Fibroblast of lung (primary cell): ENCODE data around the gene TF. TPM values are rescaled to one million over a fixed set of nuclear protein-coding genes. Genes with fewer than 3 reads are reported as not detected.

Experiments used
- DNase-seq, 2 donors: peaks; one replicate each; pipeline versions ENCODE4 v3.0.0 to v3.0.0-alpha.2; 2010; ENCODE audit warnings: low read depth in 2 of 2
- H2AFZ ChIP-seq: 2 replicates; pipeline ENCODE4 v1.5.1; 2012; ENCODE audit warnings: low read length, control low read depth, inconsistent platforms
- H3K27ac ChIP-seq: 2 replicates; pipeline ENCODE4 v1.5.1; 2011; ENCODE audit warnings: low read length, control low read depth; ENCODE audit not compliant: insufficient read depth
- H3K27me3 ChIP-seq: 2 replicates; pipeline ENCODE4 v1.5.1; 2011; ENCODE audit warnings: mild to moderate bottlenecking, low read length; ENCODE audit not compliant: control insufficient read depth, insufficient read depth
- H3K36me3 ChIP-seq: 2 replicates; pipeline ENCODE4 v1.5.1; 2011; ENCODE audit warnings: low read length; ENCODE audit not compliant: control insufficient read depth, insufficient read depth
- H3K4me1 ChIP-seq: 2 replicates; pipeline ENCODE4 v1.5.1; 2011; ENCODE audit warnings: low read length; ENCODE audit not compliant: control insufficient read depth, insufficient read depth; ENCODE audit errors: extremely low read depth
- H3K4me2 ChIP-seq: 2 replicates; pipeline ENCODE4 v1.5.1; 2011; ENCODE audit warnings: low read length, control low read depth; ENCODE audit not compliant: insufficient read depth; ENCODE audit errors: extremely low read depth
- H3K4me3 ChIP-seq, 4 experiments: fragments of 200-600 bp in 1 of 4; sonication (generic) in 1 of 4; replicated peaks in 1 of 4; 2 replicates each; pipeline ENCODE4 v1.5.1; 2011 to 2016; ENCODE audit warnings: low read length in 4 of 4, low read depth in 3 of 4, mild to moderate bottlenecking in 3 of 4, control low read depth in 2 of 4, inconsistent platforms in 1 of 4, mixed read lengths in 1 of 4; ENCODE audit not compliant: insufficient read depth in 1 of 4; ENCODE audit errors: control extremely low read depth in 1 of 4
- H3K79me2 ChIP-seq: 2 replicates; pipeline ENCODE4 v1.5.1; 2012; ENCODE audit warnings: mild to moderate bottlenecking, low read length, inconsistent platforms; ENCODE audit not compliant: control insufficient read depth, insufficient read depth
- H3K9ac ChIP-seq: 2 replicates; pipeline ENCODE4 v1.5.1; 2011; ENCODE audit warnings: mild to moderate bottlenecking, low read length, control low read depth; ENCODE audit not compliant: insufficient read depth
- H3K9me3 ChIP-seq: 2 replicates; pipeline ENCODE4 v1.5.1; 2012; ENCODE audit warnings: low read depth, low read length; ENCODE audit not compliant: control insufficient read depth, insufficient read depth
- H4K20me1 ChIP-seq: 2 replicates; pipeline ENCODE4 v1.5.1; 2011; ENCODE audit warnings: low read length; ENCODE audit not compliant: control insufficient read depth, insufficient read depth; ENCODE audit errors: extremely low read depth
- CTCF ChIP-seq, 2 donors: IDR thresholded peaks in 1 of 2; conservative IDR thresholded peaks in 1 of 2; 1 replicate in 1 of 2; 2 replicates in 1 of 2; pipeline ENCODE4 v1.5.1; 2011 to 2012; ENCODE audit warnings: low read length in 2 of 2, control low read depth in 1 of 2, inconsistent platforms in 1 of 2, low read depth in 1 of 2, mild to moderate bottlenecking in 1 of 2
- EZH2 ChIP-seq: IDR thresholded peaks from 2 replicates; pipeline ENCODE4 v1.5.1; 2012; ENCODE audit warnings: low read length, control low read depth, mild to moderate bottlenecking; ENCODE audit errors: missing control alignments
- polyA plus RNA-seq, 2 donors: library from polyadenylated mRNA; depleted of rRNA in 1 of 2; stranded (reverse) in 1 of 2; unstranded in 1 of 2; fragments of >200 nt; gene quantifications; 2 replicates each; pipeline ENCODE4 v1.2.1, GENCODE V29; 2011 to 2012; ENCODE audit warnings: missing spikeins in 1 of 2
- total RNA-seq: library from RNA; depleted of rRNA; stranded (reverse); fragments of >200 nt; gene quantifications from 2 replicates; pipeline ENCODE4 v1.2.1, GENCODE V29; 2014

The TF gene
- total and polyA plus RNA-seq, 2 donors (not counting 1 experiment from before 2014, with no cell fraction given), result 0.05 to 0.33 TPM

DNA sequence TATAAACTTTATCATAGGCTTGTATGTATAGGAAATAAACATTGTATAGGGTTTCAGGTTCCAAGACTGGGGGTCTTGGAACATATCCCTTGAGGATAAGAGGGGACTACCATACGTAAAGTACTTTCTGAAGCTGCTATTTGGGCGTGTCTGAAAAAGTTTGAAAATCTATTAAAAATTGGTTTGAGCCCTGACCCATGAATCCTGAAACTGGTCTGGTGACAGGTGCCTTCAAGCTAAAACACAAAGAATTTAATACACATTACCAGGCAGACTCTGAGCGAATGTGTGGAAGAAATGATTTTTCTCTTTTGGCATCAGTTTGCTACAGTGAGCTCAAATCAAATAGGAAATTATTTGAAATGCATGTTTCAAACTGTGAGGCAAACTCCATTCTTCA is 16.3 kb downstream of the TF start:
- no peak overlapping the region for H2AFZ ChIP-seq
- H3K4me1 ChIP-seq, result no peaks in the 10 kb centered on the region
- H3K27me3 ChIP-seq, result no peaks in the 10 kb centered on the region
- H3K4me2 ChIP-seq, result no peak overlapping the region
- H3K9me3 ChIP-seq, result no peaks in the 10 kb centered on the region
- H3K4me3 ChIP-seq, result no peak overlapping the region
- H3K27ac ChIP-seq, result no peak overlapping the region
- H3K79me2 ChIP-seq, result no peaks in the 10 kb centered on the region
- TF ChIP-seq EZH2, result no peak
- TF ChIP-seq CTCF (conservative IDR thresholded peaks at IDR 0.05 in 1 of 2, IDR thresholded peaks at IDR 0.05 in 1 of 2; ENCODE audit: low read depth in 1 of 2, low read length in 2 of 2), result no peak
- H4K20me1 ChIP-seq, result no peaks in the 10 kb centered on the region
- H3K36me3 ChIP-seq, result no peaks in the 10 kb centered on the region
- no peak overlapping the region for H3K9ac ChIP-seq
- DNase-seq, result no peak

- Histone ChIP-seq H3K4me3 (no peak overlapping the region), H3K4me1 (no peaks in the 10 kb centered on the region), H3K36me3 (no peaks in the 10 kb centered on the region), H3K27ac (no peak overlapping the region), H2AFZ (no peak overlapping the region), H3K9me3 (no peaks in the 10 kb centered on the region), H3K4me2 (no peak overlapping the region), H3K27me3 (no peaks in the 10 kb centered on the region), H3K9ac (no peak overlapping the region), H4K20me1 (no peaks in the 10 kb centered on the region), H3K79me2 (no peaks in the 10 kb centered on the region)
- peak in 1 of 2 donors; percentile 23 for DNase-seq
- TF ChIP-seq CTCF (conservative IDR thresholded peaks at IDR 0.05 in 1 of 2, IDR thresholded peaks at IDR 0.05 in 1 of 2; ENCODE audit: low read depth in 1 of 2, low read length in 2 of 2) (no peak), EZH2 (no peak)
Observed at GRCh38 chr3:133763797-133764683, 17.8 kb downstream of the TF start.

- Histone ChIP-seq H3K4me1 (no peaks in the 10 kb centered on the region), H3K27ac (no peak overlapping the region), H3K27me3 (no peaks in the 10 kb centered on the region), H3K9me3 (no peaks in the 10 kb centered on the region), H3K36me3 (no peaks in the 10 kb centered on the region), H4K20me1 (no peaks in the 10 kb centered on the region), H3K79me2 (no peaks in the 10 kb centered on the region), H3K9ac (no peak overlapping the region), H2AFZ (no peak overlapping the region), H3K4me2 (no peak overlapping the region), H3K4me3 (no peak overlapping the region)
- TF ChIP-seq EZH2 (no peak), CTCF (conservative IDR thresholded peaks at IDR 0.05 in 1 of 2, IDR thresholded peaks at IDR 0.05 in 1 of 2; ENCODE audit: low read depth in 1 of 2, low read length in 2 of 2) (no peak)
- DNase-seq, result no peak
Observed at GRCh38 chr3:133765256-133765655, 19.1 kb downstream of the TF start.
